ENCODE measurements around the gene BRD7.

Gene BRD7

DNA sequence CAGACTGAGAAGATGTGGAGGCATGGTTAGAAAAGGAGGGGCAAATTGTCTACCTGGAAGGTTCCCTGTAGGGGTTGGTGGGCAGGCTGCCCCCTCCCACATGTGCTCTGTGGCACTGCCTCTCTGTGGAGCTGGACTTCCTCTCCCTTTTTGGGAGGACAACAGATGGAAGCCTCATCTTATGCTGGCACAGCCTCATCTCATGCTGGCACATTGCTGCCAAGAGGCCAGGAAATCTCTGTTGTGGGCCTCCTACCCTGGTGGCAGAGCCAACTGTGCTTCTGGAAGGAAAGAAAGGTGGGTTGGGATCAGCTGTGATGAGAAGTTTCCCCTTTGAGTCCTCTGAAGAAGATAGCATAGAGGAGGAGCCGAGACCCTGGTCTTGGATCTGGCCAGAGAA, 19.7 kb upstream of the BRD7 start:
- DNase-seq: no peak

DNA sequence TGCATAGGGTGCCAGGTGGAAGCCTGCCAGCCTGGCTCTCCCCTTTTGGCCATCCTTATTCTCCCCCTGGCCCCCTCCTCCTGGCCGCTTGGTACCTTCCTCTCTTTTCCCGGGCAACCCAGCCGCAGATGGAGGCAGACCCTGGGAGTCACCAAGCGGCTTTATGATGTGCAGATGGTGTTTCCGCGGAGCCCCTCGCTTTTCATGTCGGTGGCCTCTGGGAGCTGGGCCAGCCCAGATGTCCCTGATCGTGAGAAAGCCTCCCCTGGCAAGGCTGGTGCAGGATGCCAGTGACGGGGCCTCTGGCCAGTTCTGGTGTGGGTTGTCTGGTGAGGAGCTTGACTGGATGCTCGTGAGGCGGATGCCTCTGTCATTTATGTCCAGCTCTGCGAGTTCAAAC, 18.0 kb upstream of the BRD7 start:
- DNase-seq: peak; percentile 61

DNA sequence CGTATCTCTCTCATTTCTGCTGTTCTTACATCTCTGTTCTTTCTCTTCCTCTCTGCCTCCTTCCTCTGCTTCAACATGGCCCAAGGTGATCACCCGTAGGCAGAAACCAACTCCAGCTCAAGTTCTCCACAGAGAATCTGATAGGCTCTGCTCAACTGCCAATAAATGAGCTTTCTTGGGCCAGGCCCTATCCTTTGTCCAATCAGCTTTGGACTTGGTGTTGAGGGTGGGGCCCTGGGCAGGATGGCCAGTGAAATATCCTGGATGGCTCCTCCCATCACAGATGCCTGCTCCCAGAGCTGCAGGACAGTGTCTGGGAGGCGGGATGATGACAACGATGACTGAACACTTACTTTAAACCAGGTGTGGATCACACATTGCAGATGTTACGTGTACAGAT, 17.4 kb upstream of the BRD7 start:
- no peak for DNase-seq

GRCh38 chr16:50384500-50385135, 15.8 kb upstream of the BRD7 start:
- DNase-seq: no peak

DNA sequence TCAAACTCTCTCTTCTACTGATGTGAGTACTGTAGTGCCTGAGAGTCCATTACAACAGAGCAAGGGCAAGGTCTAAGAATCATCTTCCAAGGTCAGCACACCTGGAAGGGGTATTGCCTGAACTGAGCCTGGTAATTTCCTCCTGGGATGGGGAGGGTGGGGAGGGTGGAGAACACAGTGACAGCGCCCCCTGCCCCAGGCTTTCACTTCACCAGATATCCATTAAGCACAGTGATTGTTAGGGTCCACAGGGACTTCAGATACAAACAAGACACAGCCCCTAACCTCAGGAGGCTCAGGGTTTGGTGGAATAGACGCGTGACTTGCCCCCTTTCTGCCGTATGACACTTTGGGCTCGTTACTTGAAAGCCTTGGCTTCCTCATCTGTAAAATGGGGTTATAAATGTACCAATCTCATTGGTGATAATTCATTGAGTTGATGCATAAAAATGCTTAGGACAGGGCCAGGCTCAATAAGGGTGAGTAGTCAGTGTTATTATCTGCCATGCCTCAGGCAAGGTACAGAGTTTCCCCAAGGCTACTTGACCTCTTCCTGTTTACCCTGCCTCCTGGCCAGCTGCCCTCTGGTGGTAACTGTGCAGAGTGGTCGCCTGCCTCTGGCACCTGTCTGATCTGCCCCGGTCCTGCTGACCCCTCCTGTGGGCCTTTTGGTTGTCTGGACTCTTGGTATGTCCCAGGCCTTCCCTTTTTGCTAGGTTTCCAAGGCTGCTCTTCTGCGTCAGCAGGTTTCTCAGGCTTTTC, 13.1 kb upstream of the BRD7 start:
- no peak for DNase-seq

- DNase-seq: no peak
These were observed 9.6 kb upstream of the BRD7 start for GRCh38 chr16:50378417-50378816.

DNA sequence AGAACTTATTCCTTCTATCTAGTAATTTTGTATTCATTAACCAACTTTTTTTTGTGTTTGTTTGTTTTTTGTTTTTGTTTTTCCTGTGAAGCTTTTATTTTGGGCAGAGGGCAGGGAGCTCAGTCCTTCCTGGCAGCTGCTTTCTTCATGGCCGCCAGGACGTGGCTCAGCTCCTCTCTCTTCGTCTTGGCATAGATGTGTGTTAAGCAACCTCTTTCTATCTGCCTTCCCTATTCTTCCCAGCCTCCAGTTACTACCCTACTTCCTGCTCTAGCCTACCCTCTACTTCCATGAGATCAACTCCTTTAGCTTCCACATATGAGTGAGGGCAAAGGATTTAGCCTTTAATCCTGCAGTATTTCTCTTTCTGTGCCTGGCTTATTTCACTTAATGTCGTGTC, 8.2 kb upstream of the BRD7 start:
- no peak for DNase-seq

DNA sequence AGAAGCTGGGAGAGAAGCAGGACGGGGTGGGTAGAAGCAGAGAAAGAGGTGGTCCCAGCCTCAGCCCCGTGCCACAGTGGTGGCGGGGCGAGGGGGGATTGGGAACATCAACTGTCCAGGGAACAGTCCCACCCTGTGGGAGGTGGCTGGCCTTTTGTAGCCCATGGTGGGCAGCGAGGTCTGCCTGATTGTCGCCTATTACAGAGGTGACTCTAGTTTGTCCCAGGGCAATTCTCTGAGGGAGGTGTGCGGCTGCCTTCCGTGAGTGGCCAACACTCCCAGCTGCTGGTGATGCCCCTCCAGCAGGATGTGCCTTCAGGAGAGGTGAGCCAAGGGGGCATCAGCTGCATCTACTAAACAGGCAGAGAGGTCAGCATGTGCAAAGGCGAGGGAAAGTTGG, 5.0 kb upstream of the BRD7 start:
- no peak for DNase-seq

- no peak for DNase-seq
These were observed 4.5 kb upstream of the BRD7 start for GRCh38 chr16:50373345-50373701.

- DNase-seq: no peak
These were observed 4.0 kb upstream of the BRD7 start for GRCh38 chr16:50372611-50373344.

GRCh38 chr16:50371936-50372595, 3.3 kb upstream of the BRD7 start:
- DNase-seq: no peak

DNA sequence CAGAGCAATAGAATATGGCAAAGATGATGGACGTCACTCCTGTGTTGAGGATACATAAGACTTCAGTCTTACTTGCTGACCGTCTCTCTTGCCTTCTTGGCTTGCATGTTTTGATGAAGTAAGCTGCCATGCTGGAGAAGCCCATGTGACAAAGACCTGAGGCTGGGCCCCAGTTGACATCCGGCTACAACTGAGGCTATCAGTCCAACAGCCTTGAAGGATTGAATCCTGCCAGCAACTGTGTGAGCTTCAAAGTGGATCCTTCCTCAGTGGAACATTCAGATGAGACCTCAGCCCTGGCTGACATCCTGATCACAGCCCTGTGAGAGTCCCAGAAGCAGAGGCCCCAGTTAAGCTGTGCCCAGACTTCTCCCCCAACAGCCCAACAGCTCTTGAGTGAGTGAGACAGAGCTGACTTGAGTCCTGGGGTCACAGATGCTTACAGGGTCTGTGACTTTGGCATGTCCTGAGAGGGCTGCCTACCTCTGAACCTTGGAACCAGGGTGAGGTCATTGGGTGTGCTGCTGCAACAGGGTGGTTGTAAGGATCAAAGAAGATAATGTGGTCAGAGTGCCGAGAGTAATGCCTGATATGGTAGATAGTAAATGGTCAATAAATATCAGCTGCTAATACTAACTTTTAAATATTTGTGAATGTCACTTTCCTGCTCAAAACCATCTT, 2.4 kb upstream of the BRD7 start:
- DNase-seq: no peak

DNA sequence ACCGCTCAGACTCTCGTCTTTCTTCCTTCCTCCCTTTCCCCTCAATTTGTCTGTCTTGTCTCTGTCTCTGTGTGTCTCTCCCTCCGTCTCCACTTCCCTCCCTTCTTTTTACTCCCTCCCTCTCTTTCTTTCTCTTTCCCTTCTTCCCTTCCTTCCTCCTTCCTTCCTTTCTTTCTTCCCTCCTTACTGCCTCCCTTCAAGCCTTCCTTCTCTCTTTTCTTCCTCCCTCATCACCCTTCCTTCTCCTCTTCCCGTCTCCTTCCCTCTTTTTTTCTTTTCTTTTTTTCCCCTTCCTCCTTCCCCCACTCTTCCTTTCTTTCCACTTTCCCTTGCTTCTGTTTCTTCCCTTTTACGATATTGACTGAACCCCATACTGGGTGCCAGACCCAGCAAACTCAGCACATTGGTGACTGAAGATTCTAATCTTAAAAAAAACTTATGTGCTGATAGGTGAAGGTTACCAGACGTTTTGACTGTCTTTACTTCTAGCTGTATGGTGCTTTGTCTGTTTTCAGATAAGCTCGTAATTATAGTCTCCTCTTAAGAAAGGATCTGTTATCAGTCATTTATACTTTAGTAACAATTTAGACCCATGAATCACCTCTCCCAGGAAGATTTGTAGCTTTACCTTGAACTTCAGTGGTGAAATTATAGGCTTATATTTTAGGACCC, 481 bp upstream of the BRD7 start:
- no peak for DNase-seq

DNA sequence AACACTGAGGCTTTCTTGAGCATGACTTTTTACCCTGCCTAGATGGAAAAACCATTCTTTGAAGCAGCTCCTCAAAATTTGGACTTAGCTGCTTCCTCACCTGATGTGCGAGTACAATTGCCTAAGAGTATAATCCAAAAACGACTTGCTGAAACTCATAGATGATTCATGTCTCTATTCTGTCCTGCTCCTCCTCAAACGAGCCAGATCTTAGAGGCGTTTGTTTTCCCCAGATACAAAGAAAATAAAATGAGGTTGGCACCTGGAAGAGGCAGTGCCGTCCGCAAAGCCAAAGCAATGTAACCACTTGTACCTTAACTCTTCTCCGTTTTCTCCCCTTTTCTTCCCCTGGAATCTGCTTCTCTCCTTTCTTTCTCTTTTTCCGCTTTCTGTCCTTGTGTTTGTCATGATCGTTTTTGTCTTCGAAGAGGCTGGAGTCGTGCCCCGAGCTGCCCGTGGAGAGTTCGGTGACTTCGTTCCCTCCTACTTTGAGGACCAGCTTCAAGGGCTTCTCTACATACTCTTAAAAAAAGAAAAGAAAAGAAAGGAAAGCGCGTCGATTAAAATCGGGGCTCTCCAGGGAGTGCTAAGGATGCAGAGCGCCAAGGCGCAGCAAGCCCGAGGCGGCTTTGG, 895 bp downstream of the BRD7 start:
- DNase-seq: no peak

DNA sequence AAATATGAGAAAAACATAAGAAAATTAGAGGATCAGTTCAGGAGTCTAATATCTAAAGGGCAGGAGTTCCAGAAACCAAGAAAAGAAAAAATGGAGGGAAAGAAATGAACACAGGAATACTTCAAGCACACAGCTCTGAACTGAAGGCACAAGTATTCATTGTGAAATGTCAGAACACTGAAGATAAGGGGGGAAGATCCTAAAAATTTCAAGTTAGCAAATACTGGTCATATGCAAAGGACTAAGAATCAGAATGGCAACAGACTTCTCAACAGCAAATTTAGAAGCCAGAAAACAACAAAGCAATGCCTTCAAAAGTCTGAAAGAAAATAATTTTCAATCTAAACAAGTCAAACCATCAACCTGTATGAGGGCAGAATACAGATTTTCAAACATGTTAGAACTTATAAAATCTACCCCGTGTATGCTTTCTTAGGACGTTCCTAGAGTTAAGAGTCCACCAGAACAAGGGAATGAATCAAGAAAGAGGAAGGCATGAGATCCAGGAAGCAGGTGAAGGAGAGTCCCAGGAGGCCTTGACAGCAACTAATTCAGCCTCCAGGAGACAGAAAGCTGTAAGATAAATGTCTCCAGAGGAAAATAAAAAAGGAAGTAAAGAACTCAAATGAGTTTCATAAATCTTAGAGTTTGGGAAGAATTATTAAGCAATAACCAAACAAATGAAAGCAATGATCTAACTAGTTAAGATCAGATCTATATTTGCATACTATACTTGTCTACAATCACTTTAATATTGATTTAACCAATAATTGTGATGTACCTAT, 2.8 kb downstream of the BRD7 start:
- no peak for DNase-seq

GRCh38 chr16:50363656-50364055, 5.1 kb downstream of the BRD7 start:
- DNase-seq: no peak

GRCh38 chr16:50360779-50361178, 8.0 kb downstream of the BRD7 start:
- no peak for DNase-seq

DNA sequence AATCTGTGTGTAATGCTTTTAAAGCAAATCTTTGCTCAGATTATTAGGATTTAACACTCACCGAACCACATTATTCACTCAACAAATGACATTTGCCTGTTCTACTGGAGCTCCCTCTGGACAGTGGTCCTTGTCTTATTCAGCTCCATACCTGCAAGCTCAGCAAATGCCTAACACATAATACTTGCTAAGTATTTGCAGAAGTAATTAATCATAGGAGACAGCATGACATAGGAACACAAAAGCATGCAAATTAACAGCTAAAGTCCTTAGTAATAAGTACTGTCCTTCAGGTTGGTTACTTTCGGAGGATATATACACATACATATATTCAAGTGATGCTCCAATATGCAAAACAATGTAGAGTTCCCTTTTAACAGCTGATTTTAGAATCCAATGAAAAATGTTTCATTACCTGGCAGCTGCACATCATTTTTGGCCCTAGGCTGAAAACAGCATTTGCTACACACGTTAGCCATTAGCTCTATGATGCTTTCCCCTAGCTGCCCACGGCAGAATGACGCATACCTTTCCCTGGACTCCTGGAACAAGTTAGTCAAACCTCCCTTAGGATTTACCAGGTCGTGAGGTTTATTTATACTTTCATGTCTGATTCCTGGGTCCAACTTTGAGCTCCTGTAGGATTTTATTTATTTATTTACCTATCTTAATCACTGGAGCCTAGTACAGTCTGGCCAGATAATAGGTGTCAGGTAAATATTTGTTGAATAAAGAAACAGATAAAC, 8.6 kb downstream of the BRD7 start:
- no peak for DNase-seq

GRCh38 chr16:50359626-50360025, 9.2 kb downstream of the BRD7 start:
- DNase-seq: no peak
